Body of pancreas (tissue), 4 donors: Measurements from ENCODE around the gene AMPD3. TPM values are rescaled to one million over a fixed set of nuclear protein-coding genes. Genes with fewer than 3 reads are reported as not detected.

Experiments
- ATAC-seq: fragments of 150-250 bp; one replicate; pipeline ENCODE4 v1.9.1; 2016
- DNase-seq, 4 donors: peaks; one replicate each; pipeline ENCODE4 v3.0.0-alpha.2; 2019
- H3K27ac ChIP-seq, 4 donors: fragments of 200-600 bp; sonication (generic); 1 replicate in 3 of 4; 2 replicates in 1 of 4; pipeline versions ENCODE4 v1.5.1 to v1.6.1; 2016 to 2019; ENCODE audit warnings: mild to moderate bottlenecking in 1 of 4, mixed read lengths in 1 of 4, moderate library complexity in 1 of 4
- H3K27me3 ChIP-seq, 2 donors: fragments of 200-600 bp; sonication (generic); one replicate each; pipeline ENCODE4 v1.6.0; 2016; ENCODE audit warnings: mild to moderate bottlenecking in 1 of 2
- H3K36me3 ChIP-seq, 2 donors: fragments of 200-600 bp; sonication (generic); replicated peaks in 1 of 2; 2 replicates each; pipeline ENCODE4 v1.5.1; 2016; ENCODE audit warnings: low read depth in 2 of 2; ENCODE audit not compliant: insufficient read depth in 1 of 2
- H3K4me1 ChIP-seq: fragments of 200-600 bp; sonication (generic); one replicate; pipeline ENCODE4 v1.6.0; 2016
- H3K4me3 ChIP-seq, 2 donors: fragments of 200-600 bp; sonication (generic); 1 replicate in 1 of 2; 2 replicates in 1 of 2; pipeline ENCODE4 v1.5.1; 2016 to 2019
- H3K9me3 ChIP-seq, 3 donors: fragments of 200-600 bp; sonication (generic); 1 replicate in 2 of 3; 2 replicates in 1 of 3; pipeline ENCODE4 v1.5.1; 2016
- POLR2A ChIP-seq, 3 donors: fragments of 450-650 bp; IDR thresholded peaks; one replicate each; pipeline ENCODE4 v1.6.1; 2016; ENCODE audit warnings: antibody characterized with exemption in 3 of 3, mild to moderate bottlenecking in 2 of 3
- WGBS, 2 donors: methylation state at CpG; one replicate each; pipeline ENCODE4 v1.1.5; 2017; 5-methylcytosine and 5-hydroxymethylcytosine counted together
- intact Hi-C: fragments of 100-400 bp; cut with DNase I; formaldehyde crosslinking; loops from one replicate; pipeline ENCODE4 v1.15.1; 2023
- total RNA-seq, 2 donors: library from RNA; depleted of rRNA; stranded (reverse); fragments of >200 nt; gene quantifications; one replicate each; pipeline ENCODE4 v1.1.0, GENCODE V29; 2016
- TF ChIP-seq, protein P1 (sequence below), 7 experiments: fragments of 450-650 bp in 4 of 7; fragments of 200-600 bp in 3 of 7; sonication (generic) in 3 of 7; IDR thresholded peaks; one replicate each; pipeline ENCODE4 v1.5.1; 2016 to 2019; ENCODE audit warnings: antibody characterized with exemption in 7 of 7

The AMPD3 gene
- total RNA-seq, 2 donors from 2014 or later, result 3.6 to 9.9 TPM

DNA sequence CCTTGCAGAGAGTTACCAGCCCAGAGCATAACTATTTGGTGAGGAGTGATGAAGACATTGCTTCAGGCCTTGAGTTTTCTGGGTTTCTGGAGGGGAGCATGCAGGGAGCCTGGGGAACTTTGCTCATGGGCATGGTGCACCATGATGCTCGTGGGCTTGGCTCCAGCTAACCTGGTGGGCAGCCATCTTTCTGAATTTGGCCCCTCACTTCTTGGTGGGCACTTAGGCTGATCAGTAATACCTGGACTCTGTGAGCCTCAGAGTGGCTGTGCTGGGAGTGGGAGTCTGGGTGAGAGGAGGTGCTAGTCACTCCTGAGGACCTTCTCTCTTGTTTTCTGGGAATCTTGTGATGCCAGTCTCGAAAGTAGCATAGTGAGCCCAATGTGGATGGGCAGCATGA lies 30.6 kb downstream of the AMPD3 start:
- no peak for DNase-seq
- Histone ChIP-seq H3K9me3 (no peaks in the 10 kb centered on the region), H3K27ac (no peak overlapping the region), H3K36me3 (no peaks in the 10 kb centered on the region), H3K4me3 (no peak overlapping the region), H3K4me1 (no peaks in the 10 kb centered on the region), H3K27me3 (no peaks in the 10 kb centered on the region)
- no peak for ATAC-seq
- 45 to 50% methylated on average over 2 of the region's 2 CpGs for WGBS, 2 donors
- TF ChIP-seq POLR2A (IDR thresholded peaks at IDR 0.05), result no peak
- TF ChIP-seq, protein P1, sequence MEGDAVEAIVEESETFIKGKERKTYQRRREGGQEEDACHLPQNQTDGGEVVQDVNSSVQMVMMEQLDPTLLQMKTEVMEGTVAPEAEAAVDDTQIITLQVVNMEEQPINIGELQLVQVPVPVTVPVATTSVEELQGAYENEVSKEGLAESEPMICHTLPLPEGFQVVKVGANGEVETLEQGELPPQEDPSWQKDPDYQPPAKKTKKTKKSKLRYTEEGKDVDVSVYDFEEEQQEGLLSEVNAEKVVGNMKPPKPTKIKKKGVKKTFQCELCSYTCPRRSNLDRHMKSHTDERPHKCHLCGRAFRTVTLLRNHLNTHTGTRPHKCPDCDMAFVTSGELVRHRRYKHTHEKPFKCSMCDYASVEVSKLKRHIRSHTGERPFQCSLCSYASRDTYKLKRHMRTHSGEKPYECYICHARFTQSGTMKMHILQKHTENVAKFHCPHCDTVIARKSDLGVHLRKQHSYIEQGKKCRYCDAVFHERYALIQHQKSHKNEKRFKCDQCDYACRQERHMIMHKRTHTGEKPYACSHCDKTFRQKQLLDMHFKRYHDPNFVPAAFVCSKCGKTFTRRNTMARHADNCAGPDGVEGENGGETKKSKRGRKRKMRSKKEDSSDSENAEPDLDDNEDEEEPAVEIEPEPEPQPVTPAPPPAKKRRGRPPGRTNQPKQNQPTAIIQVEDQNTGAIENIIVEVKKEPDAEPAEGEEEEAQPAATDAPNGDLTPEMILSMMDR (IDR thresholded peaks at IDR 0.05), result no peak
- intact Hi-C loops, result no loop called here

DNA sequence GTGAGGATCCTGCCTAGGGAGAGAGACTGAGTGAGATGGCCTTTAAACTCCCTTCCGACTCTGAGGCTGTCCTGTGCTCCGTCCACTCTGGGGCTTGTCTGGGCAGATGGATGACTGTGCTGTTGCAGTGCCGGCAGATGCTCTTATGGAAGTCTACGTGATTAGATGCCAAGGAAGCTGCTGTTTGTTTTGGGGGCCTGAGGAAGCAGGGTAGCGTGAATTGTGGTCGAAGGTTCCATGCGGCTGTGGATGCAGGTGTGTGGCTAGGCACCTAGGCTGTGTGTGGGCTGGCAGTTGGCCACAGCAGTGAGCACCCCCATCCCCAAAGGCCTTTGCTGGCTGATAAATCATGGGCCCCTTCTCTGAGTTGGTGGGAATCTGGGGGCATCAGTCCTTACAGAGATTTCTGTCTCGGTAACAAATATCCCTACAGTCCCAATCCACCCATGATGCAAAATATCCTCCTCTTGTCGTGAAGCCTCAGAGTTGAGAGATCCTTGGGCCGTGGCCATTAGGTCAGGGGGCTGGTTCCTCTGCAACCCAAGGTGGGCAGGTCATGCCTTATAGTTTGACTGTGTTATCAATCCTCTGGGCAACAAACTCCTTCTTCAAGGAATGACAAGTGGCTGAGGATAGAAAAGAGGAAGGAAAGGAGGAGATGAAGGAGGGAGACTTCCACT lies 31.2 kb downstream of the AMPD3 start:
- intact Hi-C loops, result no loop called here
- WGBS, 2 donors, result 92 to 95% methylated on average over 9 to 10 of the region's 10 CpGs
- DNase-seq, result no peak
- no peaks in the 10 kb centered on the region for H3K4me1 ChIP-seq
- H3K36me3 ChIP-seq, result no peaks in the 10 kb centered on the region
- no peak overlapping the region for H3K4me3 ChIP-seq
- no peak overlapping the region for H3K27ac ChIP-seq
- H3K9me3 ChIP-seq, result no peaks in the 10 kb centered on the region
- no peak for ATAC-seq
- no peaks in the 10 kb centered on the region for H3K27me3 ChIP-seq
- TF ChIP-seq, protein P1 (IDR thresholded peaks at IDR 0.05), result no peak
- no peak for TF ChIP-seq POLR2A (IDR thresholded peaks at IDR 0.05)

GRCh38 chr11:10487002-10487647 lies 32.1 kb downstream of the AMPD3 start:
- Histone ChIP-seq H3K4me3 (no peak overlapping the region), H3K27me3 (no peaks in the 10 kb centered on the region), H3K4me1 (no peaks in the 10 kb centered on the region), H3K9me3 (no peaks in the 10 kb centered on the region), H3K36me3 (no peaks in the 10 kb centered on the region), H3K27ac (no peak overlapping the region)
- intact Hi-C loops, result no loop called here
- DNase-seq, result no peak
- no peak for ATAC-seq
- 90 to 91% methylated on average over 15 to 16 of the region's 16 CpGs for WGBS, 2 donors
- TF ChIP-seq, protein P1 (IDR thresholded peaks at IDR 0.05), result no peak
- no peak for TF ChIP-seq POLR2A (IDR thresholded peaks at IDR 0.05)

DNA sequence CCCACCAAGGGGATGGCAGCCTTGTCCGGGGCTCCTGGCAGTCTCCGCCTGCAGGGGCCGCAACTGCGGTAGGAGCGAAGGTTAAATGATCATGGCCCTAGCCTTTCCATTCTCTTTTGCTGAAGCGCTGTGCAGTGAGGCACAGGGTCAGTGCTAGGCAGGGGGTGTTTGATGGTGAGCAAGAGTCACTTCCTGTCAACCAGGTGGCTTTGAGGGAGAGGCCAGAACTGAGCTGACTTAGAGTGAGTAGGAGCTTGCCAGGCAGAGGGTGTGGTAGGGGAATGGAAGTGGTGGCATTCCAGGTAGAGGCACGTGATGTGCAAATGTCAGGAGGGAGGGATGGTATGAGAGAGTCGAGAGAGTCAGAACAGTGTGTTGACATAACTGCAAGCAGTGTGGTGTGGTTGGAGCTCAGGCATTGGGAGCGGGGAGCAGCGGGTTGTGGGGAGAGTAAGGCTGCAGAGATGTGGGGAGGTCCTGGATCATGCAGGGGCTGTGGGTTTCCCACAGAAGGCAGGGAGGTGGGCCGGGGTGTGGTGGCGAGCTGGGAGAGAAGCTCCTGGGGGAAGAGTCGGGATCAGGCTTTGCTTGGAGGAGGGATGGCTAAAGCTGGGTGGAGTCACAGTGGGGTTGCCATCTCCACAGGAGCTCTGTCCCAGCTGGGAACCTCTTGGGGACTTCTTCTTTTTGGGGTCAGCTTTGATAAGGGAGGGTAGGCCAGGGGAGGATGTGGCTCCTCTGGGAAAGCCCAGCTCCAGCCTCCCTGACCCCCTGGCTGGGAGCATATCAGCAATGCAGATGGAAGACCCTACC lies 33.3 kb downstream of the AMPD3 start:
- TF ChIP-seq POLR2A (IDR thresholded peaks at IDR 0.05), result no peak
- H3K4me3 ChIP-seq, result no peak overlapping the region
- DNase-seq (no peak), ATAC-seq (no peak)
- no peaks in the 10 kb centered on the region for H3K27me3 ChIP-seq
- no peaks in the 10 kb centered on the region for H3K36me3 ChIP-seq
- no peak overlapping the region for H3K27ac ChIP-seq
- intact Hi-C loops, result no loop called here
- H3K4me1 ChIP-seq, result no peaks in the 10 kb centered on the region
- no peaks in the 10 kb centered on the region for H3K9me3 ChIP-seq
- 84 to 85% methylated on average over 12 to 13 of the region's 13 CpGs for WGBS, 2 donors
